GM20000 (cell line): Measurements from ENCODE around the gene GRIN1.

Source experiments
- DNase-seq: peaks from one replicate; pipeline ENCODE4 v3.0.0; 2012; ENCODE audit warnings: low spot score
- TF ChIP-seq, protein P1 (sequence below): IDR thresholded peaks from 2 replicates; pipeline ENCODE4 v1.5.1; 2012; ENCODE audit warnings: mild to moderate bottlenecking, control low read depth; ENCODE audit errors: extremely low read depth, missing control alignments

Gene GRIN1

DNA sequence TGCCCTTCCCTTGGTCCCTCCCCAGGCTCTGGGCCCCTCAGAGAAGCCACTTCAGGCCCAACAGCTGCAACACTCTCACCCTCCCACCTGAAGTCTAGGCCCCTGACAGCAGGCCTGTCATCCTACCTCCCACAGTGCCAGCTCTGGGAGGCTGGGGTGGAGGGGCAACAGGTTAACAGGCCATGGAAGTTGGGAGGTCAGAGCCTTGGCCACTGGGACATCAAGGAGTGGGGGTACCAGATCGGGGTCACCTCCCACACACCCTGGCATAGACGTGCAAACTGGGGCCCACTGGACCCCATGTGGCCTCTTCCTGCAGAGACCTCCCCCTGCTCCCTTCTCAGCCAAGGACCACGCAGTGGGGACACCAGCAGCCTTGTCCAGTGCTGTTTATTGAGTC lies 52.3 kb downstream of the GRIN1 start:
- no peak for DNase-seq
- TF ChIP-seq, protein P1, sequence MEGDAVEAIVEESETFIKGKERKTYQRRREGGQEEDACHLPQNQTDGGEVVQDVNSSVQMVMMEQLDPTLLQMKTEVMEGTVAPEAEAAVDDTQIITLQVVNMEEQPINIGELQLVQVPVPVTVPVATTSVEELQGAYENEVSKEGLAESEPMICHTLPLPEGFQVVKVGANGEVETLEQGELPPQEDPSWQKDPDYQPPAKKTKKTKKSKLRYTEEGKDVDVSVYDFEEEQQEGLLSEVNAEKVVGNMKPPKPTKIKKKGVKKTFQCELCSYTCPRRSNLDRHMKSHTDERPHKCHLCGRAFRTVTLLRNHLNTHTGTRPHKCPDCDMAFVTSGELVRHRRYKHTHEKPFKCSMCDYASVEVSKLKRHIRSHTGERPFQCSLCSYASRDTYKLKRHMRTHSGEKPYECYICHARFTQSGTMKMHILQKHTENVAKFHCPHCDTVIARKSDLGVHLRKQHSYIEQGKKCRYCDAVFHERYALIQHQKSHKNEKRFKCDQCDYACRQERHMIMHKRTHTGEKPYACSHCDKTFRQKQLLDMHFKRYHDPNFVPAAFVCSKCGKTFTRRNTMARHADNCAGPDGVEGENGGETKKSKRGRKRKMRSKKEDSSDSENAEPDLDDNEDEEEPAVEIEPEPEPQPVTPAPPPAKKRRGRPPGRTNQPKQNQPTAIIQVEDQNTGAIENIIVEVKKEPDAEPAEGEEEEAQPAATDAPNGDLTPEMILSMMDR, result no peak

DNA sequence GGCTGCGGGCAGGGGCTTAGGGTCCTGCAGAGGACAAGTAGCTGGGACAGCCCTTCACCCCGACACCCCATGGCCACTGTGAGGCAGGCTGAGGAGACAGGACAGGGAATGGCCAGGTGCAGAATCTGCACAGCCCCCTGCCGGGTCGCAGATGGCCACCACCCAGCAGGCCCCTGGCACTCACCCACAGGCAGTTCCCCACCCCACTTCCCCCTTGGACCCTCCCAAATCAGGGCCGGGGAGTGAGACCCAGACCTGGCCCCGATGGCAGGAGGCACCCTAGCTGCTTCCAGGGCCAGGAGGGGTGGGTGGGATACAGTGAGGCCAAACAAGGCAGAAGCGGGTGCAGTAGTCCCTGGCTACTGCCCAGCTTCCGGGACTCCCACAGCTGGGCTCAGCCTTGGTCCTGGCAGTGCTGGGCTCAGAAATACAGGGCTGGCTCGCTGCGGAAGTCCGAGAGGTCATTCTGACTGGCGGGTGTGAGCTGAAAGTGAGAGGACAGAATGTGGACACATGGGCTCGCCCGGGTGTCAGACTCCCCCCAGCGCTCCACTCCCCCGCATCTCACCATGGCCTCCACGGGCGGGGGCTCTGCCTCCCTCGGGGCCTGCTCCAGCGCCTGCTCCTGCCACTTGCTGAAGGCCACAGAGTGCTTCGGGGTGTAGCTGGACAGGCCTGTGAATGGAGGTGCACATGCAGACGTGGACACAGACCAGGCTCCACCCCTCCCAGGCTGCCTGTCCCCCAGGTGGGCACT lies 52.9 kb downstream of the GRIN1 start:
- TF ChIP-seq, protein P1, result no peak
- no peak for DNase-seq

DNA sequence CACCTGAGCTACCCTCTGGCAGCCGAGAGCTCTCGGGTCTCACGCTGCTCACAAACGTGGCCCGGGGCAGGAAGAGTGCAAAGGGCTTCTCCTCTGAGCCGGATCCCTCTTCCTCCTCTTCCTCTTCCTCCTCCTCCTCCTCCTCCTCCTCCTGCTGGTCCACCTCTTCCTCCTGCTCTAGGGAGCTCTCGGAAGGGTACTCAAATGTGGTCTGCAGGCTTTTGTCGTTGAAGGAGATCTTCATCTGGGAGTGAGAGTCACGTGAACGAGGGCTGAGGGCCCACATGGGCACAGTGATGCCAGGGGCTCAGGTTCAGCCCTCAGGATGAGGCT lies 53.5 kb downstream of the GRIN1 start:
- DNase-seq, result no peak
- TF ChIP-seq, protein P1, result no peak

DNA sequence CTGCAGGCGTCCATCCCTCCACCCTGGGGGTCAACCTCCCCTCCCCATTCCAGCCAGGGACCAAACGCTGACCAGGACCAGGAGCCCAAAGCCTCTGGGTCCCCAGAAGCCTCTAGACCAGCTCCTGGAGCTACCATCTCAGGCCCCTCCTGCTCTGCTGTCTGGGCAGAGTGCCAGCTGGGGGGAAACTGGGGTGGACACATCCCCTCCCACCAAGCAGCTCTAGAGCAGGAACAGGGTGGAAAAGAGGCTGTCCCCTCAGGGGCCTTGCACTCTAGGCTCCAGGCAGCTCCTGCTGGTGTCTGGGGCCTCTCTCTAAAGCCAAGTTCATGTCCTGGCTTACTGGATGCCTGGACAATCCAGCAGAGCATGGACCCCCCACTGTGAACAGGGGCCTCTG lies 53.9 kb downstream of the GRIN1 start:
- TF ChIP-seq, protein P1, result no peak
- DNase-seq, result no peak

DNA sequence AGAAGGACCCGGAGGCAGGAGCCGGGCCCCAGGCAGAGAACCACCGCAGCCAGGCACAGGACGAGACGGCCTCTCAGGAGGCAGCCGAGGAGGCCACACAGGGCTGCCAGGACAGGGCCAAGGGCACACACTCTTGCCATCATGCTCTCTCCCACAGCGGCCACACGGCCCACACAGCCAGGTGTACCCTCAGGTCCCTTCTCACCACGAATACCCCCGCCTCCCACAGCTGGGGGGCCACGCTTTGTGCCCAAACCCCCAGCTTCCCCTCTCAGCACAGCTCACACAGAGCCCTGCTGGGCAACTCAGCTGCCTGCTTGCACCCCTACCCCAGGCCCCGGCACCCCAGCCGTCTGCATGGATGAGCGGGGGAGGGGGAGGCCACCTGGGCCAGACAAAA lies 54.8 kb downstream of the GRIN1 start:
- TF ChIP-seq, protein P1, result no peak
- no peak for DNase-seq

DNA sequence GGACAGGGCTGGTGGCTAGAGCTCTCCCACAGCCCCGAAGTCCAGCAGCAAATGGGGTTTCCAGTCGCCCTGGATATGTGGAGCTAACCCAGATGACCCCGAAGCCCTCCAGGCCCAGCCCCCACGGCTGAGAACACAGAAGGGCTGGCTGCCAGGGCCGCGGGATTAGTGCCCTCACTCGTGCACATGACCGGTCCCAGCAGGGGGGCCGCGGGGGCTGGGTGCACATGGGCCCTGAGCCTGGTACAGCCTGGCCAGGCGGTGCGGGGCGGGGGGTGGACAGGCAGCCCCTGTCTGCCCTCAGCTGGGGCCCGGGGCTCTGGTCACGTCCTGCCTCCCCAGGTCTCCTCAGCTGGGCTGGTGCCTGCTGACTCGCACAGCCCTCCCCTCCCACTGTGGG lies 55.4 kb downstream of the GRIN1 start:
- TF ChIP-seq, protein P1, result no peak
- DNase-seq, result no peak

DNA sequence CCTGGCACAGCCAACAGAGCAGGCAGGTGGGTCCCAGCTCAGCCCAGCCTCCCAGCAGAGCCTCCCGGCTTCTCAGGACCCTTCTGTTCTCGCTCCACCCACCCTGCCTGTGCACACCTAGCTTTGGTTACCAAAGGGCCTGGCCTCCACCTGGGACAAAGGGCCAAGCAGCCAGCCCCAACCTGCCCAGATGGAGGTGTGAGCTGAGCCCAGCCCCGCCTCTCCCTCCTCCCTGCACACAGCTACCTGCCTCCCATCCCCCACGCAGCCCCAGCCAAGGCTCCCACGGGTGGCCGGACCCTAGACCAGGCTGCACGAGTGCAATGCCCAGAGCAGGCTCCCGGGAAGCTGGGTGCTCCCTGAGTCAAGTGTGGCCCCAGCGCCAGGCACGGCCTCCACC lies 56.0 kb downstream of the GRIN1 start:
- TF ChIP-seq, protein P1, result no peak
- no peak for DNase-seq
